ENCODE results near the gene ALDH1B1.
A peak's percentile ranks its signal among the peaks of the same experiment; 100 is the strongest.

GRCh38 chr9:38392235-38393127, at the start of gene ALDH1B1:
- peak; percentile 86 to 88 for TF ChIP-seq POLR2A (IDR thresholded peaks at IDR 0.05)
- peak in 2 of 4 experiments; percentile 11 to 38 for TF ChIP-seq CTCF (IDR thresholded peaks at IDR 0.05)
- peak; percentile 93 for TF ChIP-seq POLR2AphosphoS5 (IDR thresholded peaks at IDR 0.05)
